Body of pancreas (tissue), 4 donors: ENCODE measurements around the gene EIF1AY.

Experiments
- CTCF ChIP-seq, 7 experiments: fragments of 450-650 bp in 4 of 7; fragments of 200-600 bp in 3 of 7; sonication (generic) in 3 of 7; IDR thresholded peaks; one replicate each; pipeline ENCODE4 v1.5.1; 2016 to 2019; ENCODE audit warnings: antibody characterized with exemption in 7 of 7
- POLR2A ChIP-seq, 3 donors: fragments of 450-650 bp; IDR thresholded peaks; one replicate each; pipeline ENCODE4 v1.6.1; 2016; ENCODE audit warnings: antibody characterized with exemption in 3 of 3, mild to moderate bottlenecking in 2 of 3

- TF ChIP-seq CTCF (IDR thresholded peaks at IDR 0.05) (peak in 3 of 7 experiments; percentile 5 to 46 (median 27)), POLR2A (IDR thresholded peaks at IDR 0.05) (no peak)
Measured at GRCh38 chrY:20558677-20559076, 16.9 kb upstream of the EIF1AY start.
